GM18505 (cell line): ENCODE measurements around the gene TTC7B.
A peak's percentile ranks its signal among the peaks of the same experiment; 100 is the strongest.
"Not testable (repeated sequence)": the region's sequence is repeated elsewhere in the genome, so short reads cannot be mapped to it uniquely, and the experiment has no call there.

Experiments
- ATAC-seq: cut with Tn5 transposase; IDR thresholded peaks from one replicate; pipeline ENCODE4 v1.9.1; 2021; ENCODE audit not compliant: unreplicated experiment
- POLR2A ChIP-seq: IDR thresholded peaks from 4 replicates; pipeline ENCODE4 v1.6.1; 2011; ENCODE audit warnings: borderline replicate concordance; ENCODE audit not compliant: insufficient read depth, insufficient read length; ENCODE audit errors: extremely low read depth

TTC7B gene

DNA sequence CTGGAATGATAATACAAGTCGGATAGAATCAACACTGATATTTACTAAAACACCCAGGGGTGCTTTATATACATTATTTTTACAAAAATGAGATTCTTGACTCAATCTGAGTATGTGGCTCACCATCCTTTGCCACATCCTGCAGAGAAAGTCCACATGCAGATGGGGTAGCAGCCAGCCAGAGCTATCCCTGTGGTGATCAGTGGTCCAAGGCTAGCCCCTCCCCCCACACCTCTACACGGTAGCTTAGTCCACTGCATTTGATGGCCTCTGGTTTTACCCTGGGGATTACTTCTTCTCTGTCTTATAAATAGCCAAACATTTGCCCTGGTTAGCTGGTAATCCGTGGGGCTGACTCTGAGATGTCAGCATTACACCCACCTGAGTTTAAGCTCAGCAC, 28.1 kb upstream of the TTC7B start:
- no peak for TF ChIP-seq POLR2A
- ATAC-seq: no peak

DNA sequence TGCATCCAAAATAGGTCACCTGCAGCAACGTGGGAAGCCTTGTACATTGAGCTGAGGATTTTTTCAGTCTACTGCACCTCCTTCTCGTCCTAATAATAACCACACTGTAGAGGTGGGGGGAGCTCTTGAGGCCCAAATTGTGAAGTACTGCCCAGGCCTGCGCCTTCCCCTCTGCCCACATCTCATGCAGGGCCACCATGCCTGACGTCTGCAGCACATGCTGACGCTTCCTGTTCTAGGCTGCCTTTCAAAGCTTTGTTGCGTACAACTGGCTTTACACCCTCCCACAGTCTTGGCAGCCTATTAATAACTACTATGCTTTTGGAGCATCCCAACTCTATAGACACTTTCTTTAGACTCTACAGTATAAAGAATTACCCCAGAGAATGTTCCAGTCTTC, 26.5 kb upstream of the TTC7B start:
- no peak for TF ChIP-seq POLR2A
- ATAC-seq: no peak

DNA sequence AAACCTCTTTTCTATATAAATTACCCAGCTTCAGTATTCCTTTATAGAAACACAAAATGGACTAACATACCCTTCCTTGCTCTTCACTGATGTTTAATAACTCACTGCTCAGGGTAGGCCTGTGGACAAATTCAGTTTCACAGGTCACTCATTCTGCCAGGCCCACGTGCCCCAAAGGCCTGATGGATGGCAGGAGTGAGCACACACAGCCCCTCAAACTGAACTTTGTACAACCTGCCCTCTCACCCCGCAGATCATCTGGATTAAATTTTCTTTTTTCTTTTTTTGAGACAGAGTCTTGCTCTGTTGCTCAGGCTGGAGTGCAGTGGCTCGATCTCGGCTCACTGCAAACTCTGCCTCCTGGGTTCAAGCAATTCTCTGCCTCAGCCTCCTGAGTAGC, 24.4 kb upstream of the TTC7B start:
- not testable (repeated sequence) for ATAC-seq

DNA sequence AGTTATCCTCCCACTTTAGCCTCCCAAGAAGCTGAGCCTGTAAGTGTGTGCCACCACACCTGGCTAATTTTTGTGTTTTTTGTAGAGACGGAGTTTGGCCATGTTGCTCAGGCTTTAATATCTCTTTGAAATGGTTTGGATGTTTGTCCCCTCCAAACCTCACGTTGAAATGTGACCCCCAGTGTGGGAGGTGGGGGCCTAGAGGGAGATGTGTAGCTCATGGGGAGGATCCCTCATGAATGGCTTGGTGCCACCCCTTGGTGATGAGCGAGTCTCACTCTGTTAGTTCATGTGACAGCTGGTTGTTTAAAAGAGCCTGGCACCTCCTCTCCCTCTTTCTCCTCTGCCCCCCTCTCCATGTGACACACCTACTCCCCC, 23.6 kb upstream of the TTC7B start:
- no peak for ATAC-seq
- TF ChIP-seq POLR2A: no peak

DNA sequence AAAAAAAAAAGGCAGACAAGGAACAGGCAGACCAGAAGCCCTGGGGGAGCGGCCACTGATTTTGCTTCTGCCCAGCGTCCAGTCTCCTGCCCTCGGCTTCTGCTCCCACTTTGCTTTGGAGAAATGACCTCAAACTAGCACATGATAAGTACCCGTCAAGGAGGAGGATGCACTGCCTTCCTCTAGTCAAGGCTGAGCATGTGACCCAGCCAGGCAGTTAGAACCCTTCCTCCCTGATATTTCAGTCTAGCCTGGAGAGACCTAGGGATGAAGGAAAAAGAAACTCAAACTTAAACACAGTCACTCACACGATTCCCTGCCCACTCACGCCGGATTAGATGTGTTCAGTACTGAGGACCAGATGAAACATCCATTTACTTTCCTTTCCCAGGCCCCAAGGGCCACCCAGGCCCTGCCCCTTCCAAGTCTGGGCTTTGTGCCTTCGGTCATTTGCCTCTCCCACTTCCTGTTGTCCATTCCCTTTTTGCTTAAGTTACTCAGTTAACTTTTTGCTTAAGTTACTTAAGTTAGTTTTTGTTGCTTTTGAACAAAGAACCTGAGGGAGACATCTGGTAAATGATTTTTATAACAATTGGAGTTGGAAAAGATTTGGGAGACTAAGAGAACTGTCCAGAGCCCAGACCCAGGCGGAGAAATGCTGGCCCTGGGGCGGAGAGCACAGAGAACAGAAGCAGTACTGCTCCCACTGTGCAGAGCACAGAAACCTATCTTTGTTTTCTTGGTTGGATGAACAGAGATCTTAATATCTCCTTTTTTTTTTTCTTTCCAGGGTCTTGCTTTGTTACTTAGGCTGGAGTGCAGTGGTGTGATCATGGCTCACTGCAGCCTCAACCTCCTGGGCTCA, 23.0 kb upstream of the TTC7B start:
- no peak for ATAC-seq
- no peak for TF ChIP-seq POLR2A

DNA sequence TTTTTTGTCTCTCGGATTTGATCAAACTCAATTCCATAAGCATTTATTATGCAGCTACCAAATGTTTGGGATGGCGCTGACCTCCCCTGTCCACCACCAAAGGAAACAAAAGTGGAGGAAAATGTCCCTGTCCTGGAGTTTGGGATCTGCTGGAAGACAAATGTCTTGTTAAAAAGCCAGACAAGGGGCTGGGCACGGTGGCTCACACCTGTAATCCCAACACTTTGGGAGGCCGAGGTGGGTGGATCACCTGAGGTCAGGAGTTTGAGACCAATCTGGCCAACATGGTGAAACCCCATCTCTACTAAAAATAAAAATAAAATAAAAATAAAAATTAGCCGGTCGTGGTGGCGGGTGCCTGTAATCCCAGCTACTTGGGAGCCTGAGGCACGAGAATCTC, 22.3 kb upstream of the TTC7B start:
- not testable (repeated sequence) for ATAC-seq

DNA sequence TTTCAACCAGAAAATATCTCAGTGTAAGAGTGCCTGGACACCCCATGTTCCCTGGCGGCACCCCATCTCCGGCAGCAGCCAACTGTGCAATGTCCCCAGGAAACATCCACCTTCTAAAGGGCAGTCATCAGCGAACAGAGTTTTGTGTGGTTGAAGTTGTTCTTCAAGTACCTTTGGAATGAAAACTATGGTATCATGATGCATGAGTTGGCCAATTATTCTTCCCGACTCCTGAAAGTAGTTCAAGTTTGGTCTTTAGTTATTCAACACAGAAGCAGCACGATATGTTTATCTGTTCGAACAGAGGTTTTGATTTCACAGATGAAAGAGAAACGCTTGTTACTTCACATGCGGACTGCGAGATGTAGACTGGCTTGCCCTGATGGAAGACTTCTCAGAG, 21.1 kb upstream of the TTC7B start:
- ATAC-seq: no peak
- no peak for TF ChIP-seq POLR2A

DNA sequence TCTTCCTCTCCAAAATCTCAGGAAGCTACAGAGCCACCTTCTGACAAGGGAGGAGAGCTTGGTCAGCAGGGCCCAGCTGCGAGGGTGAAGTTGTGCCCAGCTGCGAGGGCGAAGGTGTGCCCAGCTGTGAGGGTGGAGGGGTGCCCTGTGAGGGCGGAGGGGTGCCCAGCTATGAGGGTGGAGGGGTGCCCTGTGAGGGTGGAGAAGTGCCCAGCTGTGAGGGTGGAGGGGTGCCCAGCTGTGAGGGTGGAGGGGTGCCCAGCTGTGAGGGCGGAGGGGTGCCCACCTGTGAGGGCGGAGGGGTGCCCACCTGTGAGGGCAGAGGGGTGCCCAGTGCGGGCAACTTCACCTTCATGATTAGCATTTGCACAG, 20.4 kb upstream of the TTC7B start:
- no peak for TF ChIP-seq POLR2A
- no peak for ATAC-seq

DNA sequence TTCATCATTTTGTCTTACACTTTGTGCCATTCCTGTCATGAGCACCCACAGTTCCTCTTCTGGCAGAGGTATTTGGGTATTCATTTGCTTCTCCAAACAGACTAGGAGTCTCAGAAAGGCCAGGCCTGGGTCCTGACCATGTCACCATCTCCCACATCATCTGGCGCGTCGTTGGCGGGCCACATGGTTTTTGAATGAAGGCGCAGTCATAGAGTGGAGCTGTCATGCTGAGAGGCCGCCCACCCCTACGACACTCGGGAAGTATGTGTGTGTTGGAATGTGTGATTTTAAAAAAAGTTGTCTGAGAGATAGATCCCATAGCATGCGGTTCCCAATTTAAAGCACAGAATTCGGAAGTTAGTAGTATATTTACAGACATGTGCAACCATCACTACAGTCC, 15.6 kb upstream of the TTC7B start:
- TF ChIP-seq POLR2A: no peak
- no peak for ATAC-seq

DNA sequence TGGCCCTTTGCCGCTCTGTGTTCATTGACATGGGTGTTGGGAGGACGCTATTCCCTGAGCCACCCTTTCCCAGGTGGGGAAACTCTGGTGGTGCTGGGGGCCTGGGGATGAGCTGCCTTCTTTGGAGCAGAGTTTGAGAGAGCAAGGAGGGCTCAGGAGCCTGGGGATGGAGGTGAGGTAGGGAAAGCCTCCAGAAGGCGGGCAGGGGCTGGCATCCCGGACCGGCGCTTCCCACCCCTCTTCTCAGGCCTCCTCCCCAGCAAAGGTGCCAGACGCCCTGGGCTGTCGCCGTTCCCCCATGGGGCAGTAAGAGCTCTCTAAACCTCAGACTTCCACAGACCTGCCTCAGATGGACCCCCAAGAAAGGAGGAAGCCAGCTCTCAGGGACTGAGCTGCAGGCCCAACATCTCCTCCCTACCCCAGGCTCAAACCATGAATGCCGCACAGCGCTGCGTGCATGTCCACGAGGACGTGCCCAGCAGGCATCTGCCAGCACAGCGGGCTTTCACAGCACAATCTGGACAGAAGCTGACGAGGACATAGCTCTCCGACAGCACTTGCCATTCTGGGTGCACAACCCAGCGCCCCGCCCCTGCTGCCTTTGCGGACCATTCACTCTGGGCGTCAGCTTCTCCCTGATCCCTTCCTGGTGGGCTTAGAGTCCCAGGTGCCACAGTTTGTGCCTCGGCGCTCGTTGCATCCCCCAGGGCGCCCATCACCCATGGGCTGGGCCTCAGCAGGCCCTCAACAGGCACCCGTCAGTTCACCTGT, 14.9 kb upstream of the TTC7B start:
- no peak for ATAC-seq
- no peak for TF ChIP-seq POLR2A

DNA sequence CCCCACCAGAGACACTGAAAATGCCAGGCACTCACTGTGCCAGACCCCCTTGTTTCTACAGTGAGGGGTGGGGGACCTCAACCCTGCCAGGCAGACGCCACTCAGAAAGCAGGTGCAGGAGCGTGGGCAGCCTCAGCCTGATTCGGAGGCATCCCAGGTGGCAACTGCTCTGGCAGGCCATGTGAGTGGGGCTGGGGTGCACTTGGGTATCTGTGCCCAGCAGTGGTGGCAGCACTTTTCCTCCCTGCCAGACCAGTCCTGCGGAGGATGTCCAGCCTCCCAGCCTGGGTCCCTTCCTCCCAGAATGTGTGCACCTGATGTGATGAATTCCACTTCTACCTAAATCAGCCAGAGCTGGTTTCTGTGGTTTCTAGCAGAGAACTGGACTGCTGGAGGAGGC, 13.4 kb upstream of the TTC7B start:
- ATAC-seq: no peak
- TF ChIP-seq POLR2A: no peak

DNA sequence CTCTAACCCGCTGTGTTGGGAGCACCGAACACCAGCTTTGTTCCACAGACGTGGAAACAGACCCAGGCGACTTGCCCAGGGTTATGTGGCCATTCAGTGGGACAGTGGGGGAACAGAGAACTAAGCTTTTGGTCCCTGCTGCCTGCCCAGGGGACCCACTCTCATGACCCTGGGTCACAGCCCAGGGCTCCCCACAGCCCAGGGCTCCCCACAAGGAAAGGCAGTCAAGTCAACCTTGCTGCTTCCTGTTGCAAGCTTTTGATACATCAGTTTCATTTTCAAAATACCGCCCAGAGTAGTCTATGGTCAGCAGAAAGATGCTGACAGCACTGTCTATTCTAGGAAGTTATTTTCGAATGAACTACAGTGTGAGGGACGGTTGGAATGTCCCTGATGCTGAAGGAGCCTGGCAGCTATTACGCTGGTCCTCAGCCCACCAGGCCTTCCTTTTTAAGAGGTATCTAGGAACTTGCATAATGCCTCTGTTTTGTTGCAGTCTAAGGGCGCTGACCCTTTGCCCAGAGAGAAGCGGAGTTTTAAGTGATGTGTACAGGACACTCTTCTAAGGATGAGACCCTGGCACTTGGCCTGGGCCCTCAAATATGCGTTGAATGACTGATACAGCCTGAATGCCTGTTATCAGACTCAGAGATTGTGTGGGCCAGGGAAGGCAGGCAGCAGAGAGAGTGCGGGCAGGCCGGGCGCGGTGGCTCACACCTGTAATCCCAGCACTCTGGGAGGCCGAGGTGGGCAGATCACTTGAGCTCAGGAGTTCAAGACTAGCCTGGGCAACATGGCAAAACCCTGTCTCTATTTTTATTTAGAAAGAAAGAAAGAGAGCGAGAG, 12.6 kb upstream of the TTC7B start:
- TF ChIP-seq POLR2A: no peak
- peak; percentile 36 for ATAC-seq

DNA sequence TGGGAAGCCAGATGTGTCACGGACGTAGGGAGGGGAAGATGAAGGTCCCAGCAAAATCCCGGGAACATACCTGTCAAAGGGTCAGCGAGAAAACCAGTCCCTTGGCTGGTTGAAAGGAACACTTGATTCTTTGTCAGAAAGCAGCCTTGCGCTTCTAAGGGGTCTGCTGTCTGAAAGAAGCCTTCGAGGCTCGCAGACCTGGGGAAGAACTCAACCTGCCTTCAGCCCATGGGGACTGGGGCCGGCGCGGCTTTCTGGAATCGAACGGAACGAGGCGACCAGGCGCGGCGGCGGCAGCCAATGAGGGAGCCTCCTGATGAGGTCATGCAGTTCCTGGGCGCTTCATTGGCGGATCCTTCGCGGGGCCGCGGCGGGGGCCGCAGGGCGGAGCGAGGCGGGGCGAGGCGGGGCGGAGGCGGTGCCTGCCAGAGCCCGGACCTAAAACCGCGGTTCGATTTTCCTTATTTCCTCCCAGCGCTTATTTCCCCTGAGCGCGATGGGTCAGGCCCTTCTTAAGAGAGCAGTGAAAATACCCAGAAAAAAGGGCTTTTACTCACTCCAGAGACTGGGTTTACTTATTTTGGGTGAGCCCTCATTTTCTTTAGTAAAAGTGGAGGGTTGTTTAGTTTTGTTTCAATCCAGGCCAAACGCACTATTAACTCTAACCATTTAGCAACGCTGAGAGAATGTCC, 11.8 kb upstream of the TTC7B start:
- ATAC-seq: peak; percentile 99
- no peak for TF ChIP-seq POLR2A

DNA sequence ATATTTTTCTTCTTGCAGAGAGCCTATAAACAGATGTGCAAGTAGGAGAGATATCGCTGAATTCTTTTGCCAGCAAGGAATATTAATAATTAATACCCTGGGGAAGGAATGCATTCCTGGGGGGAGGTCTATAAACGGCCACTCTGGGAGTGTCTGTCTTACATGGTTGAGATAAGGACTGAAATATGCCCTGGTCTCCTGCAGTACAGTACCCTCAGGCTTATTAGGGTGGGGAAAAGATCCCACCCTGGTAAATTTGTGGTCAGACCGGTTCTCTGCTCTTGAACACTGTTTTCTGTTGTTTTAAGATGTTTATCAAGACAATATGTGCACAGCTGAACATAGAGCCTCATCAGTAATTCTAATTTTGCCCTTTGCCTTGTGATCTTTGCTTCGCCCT, 7.3 kb upstream of the TTC7B start:
- not testable (repeated sequence) for ATAC-seq
